OCI-LY3 (cell line): Measurements from ENCODE around the gene CSDE1.

Source experiments
- CTCF ChIP-seq: fragments of 200-600, 300-600 bp; sonication (generic); IDR thresholded peaks from 2 replicates; pipeline ENCODE4 v1.5.1; 2014; ENCODE audit warnings: antibody characterized with exemption, low read length, low read depth
- EZH2phosphoT487 ChIP-seq: fragments of 200-600 bp; shearing (Covaris generic); IDR thresholded peaks from 2 replicates; pipeline ENCODE4 v1.6.1; 2018; ENCODE audit warnings: antibody characterized with exemption, mixed run types, low read depth

DNA sequence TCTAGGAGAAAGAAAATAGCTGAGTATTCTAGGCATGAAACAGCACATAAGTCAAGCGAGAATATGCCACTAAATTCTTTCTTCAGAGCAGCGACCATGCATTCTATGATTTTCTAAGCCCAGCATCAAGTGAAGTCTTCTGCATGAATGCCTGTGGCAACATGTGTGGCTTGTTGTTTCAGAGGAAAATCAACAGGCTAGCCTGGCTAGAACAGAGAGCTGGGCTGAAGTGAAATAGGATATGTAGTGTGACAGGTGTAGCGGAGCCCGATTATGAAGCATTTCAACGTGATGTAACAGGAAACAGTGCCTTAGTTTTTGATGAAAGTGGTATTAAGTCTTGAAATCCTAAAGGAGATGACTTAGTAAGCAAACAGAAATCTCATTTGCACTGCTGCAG lies 7.0 kb downstream of the CSDE1 start:
- no peak for TF ChIP-seq CTCF
- no peak for TF ChIP-seq EZH2phosphoT487
